ENCODE measurements around the gene HSD17B2. TPM values are rescaled to one million over a fixed set of nuclear protein-coding genes. Genes with fewer than 3 reads are reported as not detected.

Gene HSD17B2
- total and polyA plus RNA-seq, 4 donors = 47.7 to 126 (median 103) TPM

DNA sequence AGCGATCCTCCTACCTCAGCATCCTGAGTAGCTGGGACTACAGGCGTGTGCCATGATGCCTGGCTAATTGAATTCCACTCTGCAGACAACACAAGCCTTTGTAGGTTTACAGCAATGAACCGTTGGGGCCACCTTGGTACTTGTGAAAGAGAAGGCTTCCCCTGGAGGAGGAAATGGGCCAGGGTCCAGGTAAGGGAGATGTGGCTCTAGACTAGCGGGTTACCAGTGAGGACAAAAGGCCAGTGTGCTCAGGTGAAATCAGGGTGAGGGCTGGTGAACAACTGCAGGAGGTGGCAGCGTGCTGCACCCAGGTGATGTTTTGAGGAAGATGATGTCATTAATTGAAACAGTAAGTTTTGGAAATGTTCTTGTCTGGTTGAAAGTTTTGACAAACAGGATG, 30.5 kb upstream of the HSD17B2 start:
- no peak overlapping the region for H3K27ac ChIP-seq (ENCODE audit: low read depth in 1 of 2, low read length in 2 of 2)
- H3K4me3 ChIP-seq (ENCODE audit: low read depth in 1 of 3, low read length in 3 of 3) = no peak overlapping the region
- TF ChIP-seq TAF1 (conservative IDR thresholded peaks at IDR 0.05) (no peak), FOXA1 (IDR thresholded peaks at IDR 0.05) (no peak), GABPA (IDR thresholded peaks at IDR 0.05 in 1 of 2, conservative IDR thresholded peaks at IDR 0.05 in 1 of 2) (no peak), HNF4A (conservative IDR thresholded peaks at IDR 0.05) (no peak), FOXA2 (IDR thresholded peaks at IDR 0.05) (no peak), NR2F2 (IDR thresholded peaks at IDR 0.05) (no peak), SP1 (IDR thresholded peaks at IDR 0.05) (no peak), EGR1 (IDR thresholded peaks at IDR 0.05; ENCODE audit: low read depth in 2 of 2) (no peak), RAD21 (IDR thresholded peaks at IDR 0.05) (no peak), HNF4G (IDR thresholded peaks at IDR 0.05) (no peak), JUND (IDR thresholded peaks at IDR 0.05) (no peak), YY1 (IDR thresholded peaks at IDR 0.05) (no peak), RXRA (IDR thresholded peaks at IDR 0.05) (no peak)
- TF ChIP-seq, protein P1, sequence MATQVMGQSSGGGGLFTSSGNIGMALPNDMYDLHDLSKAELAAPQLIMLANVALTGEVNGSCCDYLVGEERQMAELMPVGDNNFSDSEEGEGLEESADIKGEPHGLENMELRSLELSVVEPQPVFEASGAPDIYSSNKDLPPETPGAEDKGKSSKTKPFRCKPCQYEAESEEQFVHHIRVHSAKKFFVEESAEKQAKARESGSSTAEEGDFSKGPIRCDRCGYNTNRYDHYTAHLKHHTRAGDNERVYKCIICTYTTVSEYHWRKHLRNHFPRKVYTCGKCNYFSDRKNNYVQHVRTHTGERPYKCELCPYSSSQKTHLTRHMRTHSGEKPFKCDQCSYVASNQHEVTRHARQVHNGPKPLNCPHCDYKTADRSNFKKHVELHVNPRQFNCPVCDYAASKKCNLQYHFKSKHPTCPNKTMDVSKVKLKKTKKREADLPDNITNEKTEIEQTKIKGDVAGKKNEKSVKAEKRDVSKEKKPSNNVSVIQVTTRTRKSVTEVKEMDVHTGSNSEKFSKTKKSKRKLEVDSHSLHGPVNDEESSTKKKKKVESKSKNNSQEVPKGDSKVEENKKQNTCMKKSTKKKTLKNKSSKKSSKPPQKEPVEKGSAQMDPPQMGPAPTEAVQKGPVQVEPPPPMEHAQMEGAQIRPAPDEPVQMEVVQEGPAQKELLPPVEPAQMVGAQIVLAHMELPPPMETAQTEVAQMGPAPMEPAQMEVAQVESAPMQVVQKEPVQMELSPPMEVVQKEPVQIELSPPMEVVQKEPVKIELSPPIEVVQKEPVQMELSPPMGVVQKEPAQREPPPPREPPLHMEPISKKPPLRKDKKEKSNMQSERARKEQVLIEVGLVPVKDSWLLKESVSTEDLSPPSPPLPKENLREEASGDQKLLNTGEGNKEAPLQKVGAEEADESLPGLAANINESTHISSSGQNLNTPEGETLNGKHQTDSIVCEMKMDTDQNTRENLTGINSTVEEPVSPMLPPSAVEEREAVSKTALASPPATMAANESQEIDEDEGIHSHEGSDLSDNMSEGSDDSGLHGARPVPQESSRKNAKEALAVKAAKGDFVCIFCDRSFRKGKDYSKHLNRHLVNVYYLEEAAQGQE (IDR thresholded peaks at IDR 0.05) = no peak
- TF ChIP-seq, protein P2, sequence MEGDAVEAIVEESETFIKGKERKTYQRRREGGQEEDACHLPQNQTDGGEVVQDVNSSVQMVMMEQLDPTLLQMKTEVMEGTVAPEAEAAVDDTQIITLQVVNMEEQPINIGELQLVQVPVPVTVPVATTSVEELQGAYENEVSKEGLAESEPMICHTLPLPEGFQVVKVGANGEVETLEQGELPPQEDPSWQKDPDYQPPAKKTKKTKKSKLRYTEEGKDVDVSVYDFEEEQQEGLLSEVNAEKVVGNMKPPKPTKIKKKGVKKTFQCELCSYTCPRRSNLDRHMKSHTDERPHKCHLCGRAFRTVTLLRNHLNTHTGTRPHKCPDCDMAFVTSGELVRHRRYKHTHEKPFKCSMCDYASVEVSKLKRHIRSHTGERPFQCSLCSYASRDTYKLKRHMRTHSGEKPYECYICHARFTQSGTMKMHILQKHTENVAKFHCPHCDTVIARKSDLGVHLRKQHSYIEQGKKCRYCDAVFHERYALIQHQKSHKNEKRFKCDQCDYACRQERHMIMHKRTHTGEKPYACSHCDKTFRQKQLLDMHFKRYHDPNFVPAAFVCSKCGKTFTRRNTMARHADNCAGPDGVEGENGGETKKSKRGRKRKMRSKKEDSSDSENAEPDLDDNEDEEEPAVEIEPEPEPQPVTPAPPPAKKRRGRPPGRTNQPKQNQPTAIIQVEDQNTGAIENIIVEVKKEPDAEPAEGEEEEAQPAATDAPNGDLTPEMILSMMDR (IDR thresholded peaks at IDR 0.05; ENCODE audit: low read depth, low read length, missing input control) = no peak
- TF ChIP-seq, protein P3, sequence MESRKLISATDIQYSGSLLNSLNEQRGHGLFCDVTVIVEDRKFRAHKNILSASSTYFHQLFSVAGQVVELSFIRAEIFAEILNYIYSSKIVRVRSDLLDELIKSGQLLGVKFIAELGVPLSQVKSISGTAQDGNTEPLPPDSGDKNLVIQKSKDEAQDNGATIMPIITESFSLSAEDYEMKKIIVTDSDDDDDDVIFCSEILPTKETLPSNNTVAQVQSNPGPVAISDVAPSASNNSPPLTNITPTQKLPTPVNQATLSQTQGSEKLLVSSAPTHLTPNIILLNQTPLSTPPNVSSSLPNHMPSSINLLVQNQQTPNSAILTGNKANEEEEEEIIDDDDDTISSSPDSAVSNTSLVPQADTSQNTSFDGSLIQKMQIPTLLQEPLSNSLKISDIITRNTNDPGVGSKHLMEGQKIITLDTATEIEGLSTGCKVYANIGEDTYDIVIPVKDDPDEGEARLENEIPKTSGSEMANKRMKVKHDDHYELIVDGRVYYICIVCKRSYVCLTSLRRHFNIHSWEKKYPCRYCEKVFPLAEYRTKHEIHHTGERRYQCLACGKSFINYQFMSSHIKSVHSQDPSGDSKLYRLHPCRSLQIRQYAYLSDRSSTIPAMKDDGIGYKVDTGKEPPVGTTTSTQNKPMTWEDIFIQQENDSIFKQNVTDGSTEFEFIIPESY (IDR thresholded peaks at IDR 0.05) = no peak
- TF ChIP-seq, protein P4, sequence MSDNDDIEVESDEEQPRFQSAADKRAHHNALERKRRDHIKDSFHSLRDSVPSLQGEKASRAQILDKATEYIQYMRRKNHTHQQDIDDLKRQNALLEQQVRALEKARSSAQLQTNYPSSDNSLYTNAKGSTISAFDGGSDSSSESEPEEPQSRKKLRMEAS (IDR thresholded peaks at IDR 0.05) = no peak
- TF ChIP-seq, protein P5, sequence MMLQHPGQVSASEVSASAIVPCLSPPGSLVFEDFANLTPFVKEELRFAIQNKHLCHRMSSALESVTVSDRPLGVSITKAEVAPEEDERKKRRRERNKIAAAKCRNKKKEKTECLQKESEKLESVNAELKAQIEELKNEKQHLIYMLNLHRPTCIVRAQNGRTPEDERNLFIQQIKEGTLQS (IDR thresholded peaks at IDR 0.05) = no peak
- no peak for DNase-seq (ENCODE audit: low spot score)
- no peaks in the 10 kb centered on the region for H3K27me3 ChIP-seq (ENCODE audit: control insufficient read depth in 4 of 4, insufficient read depth in 4 of 4, low read length in 3 of 4)
- no peaks in the 10 kb centered on the region for H3K4me1 ChIP-seq (ENCODE audit: control insufficient read depth in 4 of 4, insufficient read depth in 4 of 4, low read length in 3 of 4)
- WGBS = 92% methylated on average over 5 of the region's 5 CpGs
- peaks cover 0 to 6% (median 0%) of the 10 kb centered on the region in 4 donors for H3K9me3 ChIP-seq (ENCODE audit: control insufficient read depth in 4 of 4, low read length in 3 of 4)
- peaks cover 0 to 11% (median 5%) of the 10 kb centered on the region in 4 donors for H3K36me3 ChIP-seq (ENCODE audit: control insufficient read depth in 4 of 4, insufficient read depth in 3 of 4, low read depth in 1 of 4, low read length in 3 of 4)
- H3K9ac ChIP-seq (ENCODE audit: low read depth in 1 of 2, low read length in 2 of 2) = no peak overlapping the region
